ENCODE results near the gene CCDC12. TPM values are rescaled to one million over a fixed set of nuclear protein-coding genes. Genes with fewer than 3 reads are reported as not detected.

Gene CCDC12
- total and polyA plus RNA-seq, 11 donors, result 27.1 to 120 (median 34.4) TPM

- peaks cover 0 to 22% (median 9%) of the 10 kb centered on the region in 12 donors for H3K4me1 ChIP-seq
- TF ChIP-seq, protein P1, sequence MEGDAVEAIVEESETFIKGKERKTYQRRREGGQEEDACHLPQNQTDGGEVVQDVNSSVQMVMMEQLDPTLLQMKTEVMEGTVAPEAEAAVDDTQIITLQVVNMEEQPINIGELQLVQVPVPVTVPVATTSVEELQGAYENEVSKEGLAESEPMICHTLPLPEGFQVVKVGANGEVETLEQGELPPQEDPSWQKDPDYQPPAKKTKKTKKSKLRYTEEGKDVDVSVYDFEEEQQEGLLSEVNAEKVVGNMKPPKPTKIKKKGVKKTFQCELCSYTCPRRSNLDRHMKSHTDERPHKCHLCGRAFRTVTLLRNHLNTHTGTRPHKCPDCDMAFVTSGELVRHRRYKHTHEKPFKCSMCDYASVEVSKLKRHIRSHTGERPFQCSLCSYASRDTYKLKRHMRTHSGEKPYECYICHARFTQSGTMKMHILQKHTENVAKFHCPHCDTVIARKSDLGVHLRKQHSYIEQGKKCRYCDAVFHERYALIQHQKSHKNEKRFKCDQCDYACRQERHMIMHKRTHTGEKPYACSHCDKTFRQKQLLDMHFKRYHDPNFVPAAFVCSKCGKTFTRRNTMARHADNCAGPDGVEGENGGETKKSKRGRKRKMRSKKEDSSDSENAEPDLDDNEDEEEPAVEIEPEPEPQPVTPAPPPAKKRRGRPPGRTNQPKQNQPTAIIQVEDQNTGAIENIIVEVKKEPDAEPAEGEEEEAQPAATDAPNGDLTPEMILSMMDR (IDR thresholded peaks at IDR 0.05), result no peak
- no peak for TF ChIP-seq POLR2A (IDR thresholded peaks at IDR 0.05)
- no peak overlapping the region for H3K27ac ChIP-seq
- H3K4me3 ChIP-seq, result no peak overlapping the region
- DNase-seq (peak in 2 of 5 donors; percentile 35 to 61), ATAC-seq (no peak)
- no peaks in the 10 kb centered on the region for H3K9me3 ChIP-seq
- peaks cover 0 to 47% (median 24%) of the 10 kb centered on the region in 9 donors for H3K36me3 ChIP-seq
- 72 to 77% (median 73%) methylated on average over 7 to 10 of the region's 10 CpGs for WGBS, 4 donors
- H3K27me3 ChIP-seq, result no peaks in the 10 kb centered on the region
- intact Hi-C loops (cut with DNase I), result loop anchor here in 1 of 10 donors (10.0 kb wide), 1 partner anchor 312 kb away; no protein-coding TSS in a partner anchor
Observed at GRCh38 chr3:47012342-47013230, 36.0 kb upstream of the CCDC12 start.

GRCh38 chr3:47011371-47011770, 34.8 kb upstream of the CCDC12 start:
- Histone ChIP-seq H3K9me3 (no peaks in the 10 kb centered on the region), H3K36me3 (peaks cover 0 to 47% (median 18%) of the 10 kb centered on the region in 9 donors), H3K27me3 (no peaks in the 10 kb centered on the region), H3K27ac (no peak overlapping the region), H3K4me3 (no peak overlapping the region), H3K4me1 (peaks cover 0 to 22% (median 7%) of the 10 kb centered on the region in 12 donors)
- intact Hi-C loops (cut with DNase I), result loop anchor here in 1 of 10 donors (10.0 kb wide), 1 partner anchor 313 kb away; no protein-coding TSS in a partner anchor
- 77 to 88% (median 83%) methylated on average over 6 of the region's 6 CpGs for WGBS, 4 donors
- DNase-seq (peak in 1 of 5 donors; percentile 11), ATAC-seq (no peak)
- TF ChIP-seq, protein P1 (IDR thresholded peaks at IDR 0.05), result no peak
- no peak for TF ChIP-seq POLR2A (IDR thresholded peaks at IDR 0.05)

DNA sequence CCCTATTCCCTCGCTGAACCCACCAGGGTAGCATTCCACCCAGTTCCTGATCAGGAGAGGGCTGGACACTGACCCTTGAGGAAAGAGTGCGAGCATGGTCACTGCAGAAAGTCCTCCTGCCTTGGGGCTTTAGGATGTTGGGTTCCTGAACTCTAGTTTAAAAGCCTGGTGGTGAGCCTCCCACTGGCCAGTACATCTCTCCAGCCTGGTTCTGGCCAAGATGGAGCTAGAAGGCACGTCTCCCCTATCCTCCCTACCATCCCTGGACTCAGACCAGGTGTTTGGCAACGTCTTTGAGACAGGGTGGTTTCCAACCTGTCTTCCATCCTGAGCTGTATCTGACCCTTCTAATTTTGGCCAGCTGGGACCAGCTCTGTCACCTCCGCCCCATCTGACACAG, 34.4 kb upstream of the CCDC12 start:
- no peak overlapping the region for H3K4me3 ChIP-seq
- DNase-seq (no peak), ATAC-seq (no peak)
- no peaks in the 10 kb centered on the region for H3K27me3 ChIP-seq
- TF ChIP-seq POLR2A (IDR thresholded peaks at IDR 0.05), result no peak
- TF ChIP-seq, protein P1 (IDR thresholded peaks at IDR 0.05), result no peak
- H3K36me3 ChIP-seq, result peaks cover 0 to 47% (median 18%) of the 10 kb centered on the region in 9 donors
- 88 to 95% (median 93%) methylated on average over 5 of the region's 5 CpGs for WGBS, 4 donors
- H3K27ac ChIP-seq, result no peak overlapping the region
- intact Hi-C loops (cut with DNase I), result loop anchor here in 1 of 10 donors (10.0 kb wide), 1 partner anchor 314 kb away; no protein-coding TSS in a partner anchor
- peaks cover 0 to 22% (median 7%) of the 10 kb centered on the region in 12 donors for H3K4me1 ChIP-seq
- H3K9me3 ChIP-seq, result no peaks in the 10 kb centered on the region

DNA sequence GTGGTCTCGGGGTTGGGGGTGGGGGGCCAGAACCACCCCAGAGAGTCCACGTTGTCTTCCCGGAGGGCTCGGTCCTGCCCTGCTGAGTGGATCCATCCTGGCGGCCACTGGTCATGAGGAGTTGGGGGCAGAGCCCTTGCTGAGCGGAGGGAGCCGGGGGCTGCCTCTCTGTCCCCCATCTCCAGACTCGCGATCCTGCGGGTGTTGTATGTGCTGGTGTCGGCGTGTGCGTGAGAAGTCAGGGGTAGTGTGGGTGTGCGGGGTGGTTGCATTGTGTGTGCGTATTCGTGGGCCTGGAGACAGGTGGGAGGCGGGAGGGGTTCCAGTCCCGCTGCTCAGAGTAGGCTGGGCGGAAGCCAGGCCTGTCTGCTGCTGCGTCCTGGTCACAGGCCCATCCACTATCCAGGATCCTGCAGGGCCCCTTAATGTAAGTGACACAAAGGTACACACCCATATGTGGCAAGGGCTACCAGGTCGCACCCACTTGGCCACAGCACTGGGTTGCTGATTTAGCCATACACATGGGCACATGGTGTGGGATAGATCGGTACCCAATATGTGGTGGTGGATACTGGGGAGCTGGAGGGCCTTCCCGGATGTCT, 33.7 kb upstream of the CCDC12 start:
- ATAC-seq (peak in 1 of 4 donors; percentile 1), DNase-seq (peak in 2 of 5 donors; percentile 38 to 53)
- Histone ChIP-seq H3K36me3 (peaks cover 0 to 54% (median 16%) of the 10 kb centered on the region in 9 donors), H3K4me1 (peaks cover 0 to 22% (median 7%) of the 10 kb centered on the region in 12 donors), H3K27ac (peak overlapping the region; percentile 73 to 92 (median 86)), H3K9me3 (no peaks in the 10 kb centered on the region), H3K27me3 (no peaks in the 10 kb centered on the region), H3K4me3 (peak overlapping the region; percentile 44 to 82 (median 63))
- intact Hi-C loops (cut with DNase I), result loop anchor here in 1 of 10 donors (10.0 kb wide), 1 partner anchor 315 kb away; no protein-coding TSS in a partner anchor
- WGBS, 4 donors, result 69 to 76% (median 73%) methylated on average over 18 to 23 of the region's 23 CpGs
- TF ChIP-seq, protein P1 (IDR thresholded peaks at IDR 0.05), result no peak
- TF ChIP-seq POLR2A (IDR thresholded peaks at IDR 0.05), result no peak
